D721Med (cell line): Measurements from ENCODE around the gene RBM7.

Experiments
- DNase-seq: peaks from one replicate; pipeline ENCODE4 v3.0.0; 2011; ENCODE audit warnings: low spot score; ENCODE audit not compliant: insufficient read length
- FAIRE-seq: peaks from 2 replicates; lab custom pipeline; 2011; peaks lifted over from hg19 to GRCh38; lab: Jason Lieb, UNC
- CTCF ChIP-seq: IDR thresholded peaks from 2 replicates; pipeline ENCODE4 v1.5.1; 2012; ENCODE audit warnings: mild to moderate bottlenecking, control low read depth; ENCODE audit not compliant: insufficient read depth; ENCODE audit errors: missing control alignments

RBM7 gene

GRCh38 chr11:114382509-114382908 is 18.0 kb upstream of the RBM7 start:
- FAIRE-seq (no peak), DNase-seq (no peak)
- TF ChIP-seq CTCF = no peak

GRCh38 chr11:114384487-114384886 is 16.0 kb upstream of the RBM7 start:
- no peak for TF ChIP-seq CTCF
- FAIRE-seq (no peak), DNase-seq (no peak)

- no peak for TF ChIP-seq CTCF
- FAIRE-seq (no peak), DNase-seq (no peak)
These were observed 14.3 kb upstream of the RBM7 start for GRCh38 chr11:114386131-114386530.

- no peak for TF ChIP-seq CTCF
- DNase-seq (no peak), FAIRE-seq (no peak)
These were observed 13.9 kb upstream of the RBM7 start for GRCh38 chr11:114386545-114386944.

DNA sequence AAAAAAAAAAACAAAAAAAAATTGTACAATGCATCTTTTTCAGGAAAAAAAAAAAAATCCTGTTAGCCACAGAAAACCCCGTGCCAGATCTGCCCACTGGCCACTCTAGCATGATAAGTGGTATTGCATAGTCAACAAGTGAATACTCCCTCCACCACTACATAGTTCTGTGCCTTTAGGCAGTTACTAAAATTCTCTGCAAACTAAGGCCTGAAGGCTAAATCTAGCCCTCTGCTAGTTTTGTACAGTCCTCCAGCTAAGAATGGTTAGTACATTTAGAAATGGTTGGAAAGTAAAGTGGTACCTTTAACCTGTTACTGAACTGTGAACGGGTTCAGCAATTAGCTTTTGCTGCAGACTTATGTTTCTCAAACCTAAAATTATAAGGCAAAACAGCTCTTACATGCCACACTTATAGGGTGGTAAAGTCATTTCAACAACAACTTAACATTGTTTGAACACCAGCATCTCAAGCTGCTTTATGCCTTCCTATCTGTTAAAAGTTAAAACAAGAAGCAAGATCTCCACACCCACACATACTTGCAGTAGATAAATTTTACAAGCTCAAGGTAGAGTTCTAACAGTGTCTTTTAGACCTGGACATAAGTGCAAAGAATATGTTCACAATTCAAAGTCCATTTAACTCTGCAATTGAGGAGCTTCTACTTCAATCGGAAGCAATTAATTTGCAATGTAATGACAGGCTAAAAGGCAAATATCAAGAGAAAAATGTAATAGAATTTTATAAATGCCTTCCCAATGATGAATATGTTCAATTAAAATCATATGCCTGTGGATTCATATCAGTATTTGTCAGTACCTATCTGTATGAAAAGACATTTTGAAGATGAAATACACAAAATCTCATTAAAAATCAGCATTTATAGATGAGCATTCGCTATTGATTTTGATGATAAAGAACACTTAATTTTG is 7.5 kb upstream of the RBM7 start:
- DNase-seq (no peak), FAIRE-seq (no peak)
- TF ChIP-seq CTCF = no peak

DNA sequence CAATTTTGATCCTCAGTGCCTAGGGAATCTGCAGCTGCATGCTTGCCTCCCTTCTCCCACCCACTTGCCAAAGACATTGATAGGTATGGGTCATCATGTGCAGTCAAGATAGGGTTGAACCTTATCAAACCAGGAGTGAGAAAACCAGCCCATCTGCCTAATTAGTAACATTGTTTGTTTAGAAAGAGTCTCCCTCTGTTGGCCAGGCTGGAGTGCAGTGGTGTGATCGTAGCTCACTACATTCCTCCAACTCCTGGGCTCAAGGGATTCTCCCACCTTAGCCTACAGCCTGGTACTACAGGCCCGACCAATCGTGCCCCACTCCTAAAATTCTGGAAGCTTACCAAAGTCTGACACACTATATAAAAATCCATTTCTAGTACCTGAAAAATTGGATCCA is 4.7 kb upstream of the RBM7 start:
- DNase-seq = no peak
- no peak for FAIRE-seq
- peak; percentile 30 for TF ChIP-seq CTCF

DNA sequence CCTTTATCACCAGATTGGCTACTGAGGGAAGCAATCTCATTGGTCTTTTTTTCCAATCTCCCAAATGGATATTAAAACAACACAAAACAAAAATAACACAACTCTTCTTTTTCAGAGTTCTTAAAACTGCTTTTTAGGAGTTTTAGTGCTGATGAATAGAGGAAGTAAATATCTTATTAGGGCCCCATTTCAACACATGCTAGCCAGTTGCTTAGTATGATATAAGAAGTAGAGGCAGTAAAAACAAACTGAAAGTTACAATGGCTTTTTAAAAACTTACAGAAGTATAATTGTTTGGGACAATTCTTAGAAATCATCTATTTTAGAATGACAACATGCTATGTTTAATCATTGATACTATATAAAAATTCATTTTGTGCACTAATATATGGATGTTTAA is 3.5 kb upstream of the RBM7 start:
- FAIRE-seq (no peak), DNase-seq (no peak)
- TF ChIP-seq CTCF = no peak
